GM18858 (cell line): Measurements from ENCODE around the gene BCL2.
A peak's percentile ranks its signal among the peaks of the same experiment; 100 is the strongest.

Experiments used
- ATAC-seq: cut with Tn5 transposase; IDR thresholded peaks from one replicate; pipeline ENCODE4 v1.9.1; 2021; ENCODE audit not compliant: unreplicated experiment

BCL2 gene

GRCh38 chr18:63148449-63149301 lies 170.9 kb downstream of the BCL2 start:
- no peak for ATAC-seq

- no peak for ATAC-seq
Measured at GRCh38 chr18:63147973-63148372, 171.6 kb downstream of the BCL2 start.

- no peak for ATAC-seq
Measured at GRCh38 chr18:63146828-63147409, 172.7 kb downstream of the BCL2 start.

- ATAC-seq: no peak
Measured at GRCh38 chr18:63145851-63146555, 173.6 kb downstream of the BCL2 start.

- ATAC-seq: no peak
Measured at GRCh38 chr18:63145166-63145850, 174.3 kb downstream of the BCL2 start.

GRCh38 chr18:63144748-63145147 lies 174.8 kb downstream of the BCL2 start:
- no peak for ATAC-seq

- ATAC-seq: no peak
Measured at GRCh38 chr18:63143330-63143771, 176.2 kb downstream of the BCL2 start.

GRCh38 chr18:63142594-63143225 lies 176.9 kb downstream of the BCL2 start:
- no peak for ATAC-seq

GRCh38 chr18:63141778-63142176 lies 177.8 kb downstream of the BCL2 start:
- ATAC-seq: peak; percentile 45

GRCh38 chr18:63140997-63141777 lies 178.4 kb downstream of the BCL2 start:
- ATAC-seq: no peak

GRCh38 chr18:63140038-63140450 lies 179.5 kb downstream of the BCL2 start:
- no peak for ATAC-seq

GRCh38 chr18:63138436-63139340 lies 180.9 kb downstream of the BCL2 start:
- ATAC-seq: peak; percentile 37

- no peak for ATAC-seq
Measured at GRCh38 chr18:63137999-63138435, 181.6 kb downstream of the BCL2 start.

- ATAC-seq: no peak
Measured at GRCh38 chr18:63135101-63135500, 184.5 kb downstream of the BCL2 start.

- no peak for ATAC-seq
Measured at GRCh38 chr18:63132819-63133200, 186.8 kb downstream of the BCL2 start.

GRCh38 chr18:63131959-63132818 lies 187.4 kb downstream of the BCL2 start:
- no peak for ATAC-seq

GRCh38 chr18:63131106-63131958 lies 188.2 kb downstream of the BCL2 start:
- ATAC-seq: no peak
